Naive thymus-derived CD4-positive, alpha-beta T cell (primary cell): ENCODE data around the gene POMGNT2. TPM values are rescaled to one million over a fixed set of nuclear protein-coding genes. Genes with fewer than 3 reads are reported as not detected.

Experiments used
- ATAC-seq: fragments of 150-1000 bp; cut with Tn5 transposase; 2 replicates; pipeline ENCODE4 v1.10.0; 2021; ENCODE audit warnings: mild to moderate bottlenecking, moderate library complexity
- CTCF ChIA-PET: fragments of 350-600 bp; sonication (Branson Sonifier 250); formaldehyde crosslinking; loops from one replicate; lab custom pipeline; 2021; ENCODE audit warnings: antibody characterized with exemption; lab: Charles Lee
- POLR2A ChIA-PET: fragments of 350-600 bp; sonication (Branson Sonifier 250); formaldehyde crosslinking; loops from one replicate; lab custom pipeline; 2021; ENCODE audit warnings: antibody characterized with exemption, inconsistent platforms; lab: Charles Lee
- DNase-seq, 9 donors: peaks; one replicate each; pipeline versions ENCODE4 v3.0.0 to v3.0.0-alpha.2; 2020 to 2022; ENCODE audit warnings: mixed read lengths in 1 of 9
- H3K27ac ChIP-seq: one replicate; pipeline ENCODE4 v1.7.0; 2013; ENCODE audit warnings: mild to moderate bottlenecking, low read depth, low read length, moderate library complexity
- H3K27me3 ChIP-seq, 2 donors: one replicate each; pipeline ENCODE4 v1.7.0; 2013; ENCODE audit warnings: low read length in 2 of 2, mild to moderate bottlenecking in 2 of 2, moderate library complexity in 2 of 2; ENCODE audit not compliant: control insufficient read depth in 2 of 2, insufficient read depth in 2 of 2
- H3K36me3 ChIP-seq, 3 experiments: 1 replicate in 2 of 3; 2 replicates in 1 of 3; pipeline ENCODE4 v1.7.0; 2013; ENCODE audit warnings: low read length in 3 of 3, mild to moderate bottlenecking in 3 of 3, moderate library complexity in 1 of 3; ENCODE audit not compliant: insufficient read depth in 3 of 3, control insufficient read depth in 2 of 3
- H3K4me1 ChIP-seq, 2 donors: one replicate each; pipeline ENCODE4 v1.7.0; 2013; ENCODE audit warnings: low read length in 2 of 2, mild to moderate bottlenecking in 2 of 2, moderate library complexity in 1 of 2; ENCODE audit not compliant: control insufficient read depth in 2 of 2, insufficient read depth in 2 of 2
- H3K4me3 ChIP-seq: 2 replicates; pipeline ENCODE4 v1.7.0; 2013; ENCODE audit warnings: mild to moderate bottlenecking, low read length
- H3K9me3 ChIP-seq, 3 experiments: 1 replicate in 2 of 3; 2 replicates in 1 of 3; pipeline ENCODE4 v1.7.0; 2013; ENCODE audit warnings: low read length in 3 of 3; ENCODE audit not compliant: control insufficient read depth in 2 of 3
- H3K27ac Mint-ChIP-seq, 9 donors: one replicate each; pipeline ENCODE4 v1.8.0; 2020 to 2022; ENCODE audit warnings: mixed read lengths in 9 of 9, mild to moderate bottlenecking in 8 of 9, moderate library complexity in 5 of 9, inconsistent platforms in 2 of 9
- H3K27me3 Mint-ChIP-seq, 5 donors: one replicate each; pipeline ENCODE4 v1.8.0; 2021 to 2022; ENCODE audit warnings: mixed read lengths in 5 of 5, mild to moderate bottlenecking in 1 of 5
- H3K36me3 Mint-ChIP-seq, 5 donors: one replicate each; pipeline ENCODE4 v1.8.0; 2020 to 2022; ENCODE audit warnings: mixed read lengths in 5 of 5, mild to moderate bottlenecking in 3 of 5, inconsistent platforms in 1 of 5
- H3K4me1 Mint-ChIP-seq, 7 donors: one replicate each; pipeline ENCODE4 v1.8.0; 2020 to 2022; ENCODE audit warnings: mixed read lengths in 7 of 7, mild to moderate bottlenecking in 3 of 7, inconsistent platforms in 1 of 7
- H3K4me3 Mint-ChIP-seq, 10 donors: one replicate each; pipeline ENCODE4 v1.8.0; 2020 to 2022; ENCODE audit warnings: mild to moderate bottlenecking in 10 of 10, mixed read lengths in 10 of 10, moderate library complexity in 6 of 10, inconsistent platforms in 2 of 10
- H3K9me3 Mint-ChIP-seq, 11 donors: one replicate each; pipeline ENCODE4 v1.8.0; 2020 to 2022; ENCODE audit warnings: mixed read lengths in 11 of 11, mild to moderate bottlenecking in 4 of 11, inconsistent platforms in 1 of 11, moderate library complexity in 1 of 11
- intact Hi-C, 2 donors: fragments of 100-400 bp; cut with micrococcal nuclease; formaldehyde crosslinking; loops; one replicate each; pipeline ENCODE4 v1.15.1; 2023
- polyA plus RNA-seq, 2 donors: library from polyadenylated mRNA; unstranded; fragments of 300-500 nt; fragmentation: Illumina TruSeq; gene quantifications; one replicate each; pipeline ENCODE4 v1.2.3, GENCODE V29; 2021
- total RNA-seq, 6 experiments: library from RNA in 5 of 6; stranded (reverse) in 5 of 6; gene quantifications; 1 replicate in 5 of 6; 2 replicates in 1 of 6; pipeline ENCODE4 v1.2.3 and lab custom pipeline; 2021 to 2026

The POMGNT2 gene
- total and polyA plus RNA-seq, 7 experiments from 2014 or later: 3.5 to 11.0 (median 7.3) TPM

- Histone ChIP-seq H3K4me3 (no peak overlapping the region), H3K27ac (no peak overlapping the region), H3K9me3 (no peaks in the 10 kb centered on the region), H3K27me3 (no peaks in the 10 kb centered on the region), H3K4me1 (no peaks in the 10 kb centered on the region), H3K36me3 (no peaks in the 10 kb centered on the region)
- H3K9me3 Mint-ChIP-seq: peaks cover 0 to 1% (median 0%) of the 10 kb centered on the region in 11 donors
- CTCF ChIA-PET: no interaction called here
- no peak overlapping the region for H3K4me3 Mint-ChIP-seq
- intact Hi-C loops: no loop called here
- DNase-seq (no peak), ATAC-seq (no peak)
- peak overlapping the region in 1 of 9 donors; percentile 16 for H3K27ac Mint-ChIP-seq
- peaks cover 2 to 25% (median 14%) of the 10 kb centered on the region in 7 donors for H3K4me1 Mint-ChIP-seq
- POLR2A ChIA-PET: no interaction called here
- H3K36me3 Mint-ChIP-seq: peaks cover 3 to 15% (median 8%) of the 10 kb centered on the region in 5 donors
- no peaks in the 10 kb centered on the region for H3K27me3 Mint-ChIP-seq
Observed at GRCh38 chr3:43090238-43090637, 15.6 kb downstream of the POMGNT2 start.

GRCh38 chr3:43089081-43089480, 16.8 kb downstream of the POMGNT2 start:
- peaks cover 2 to 26% (median 14%) of the 10 kb centered on the region in 7 donors for H3K4me1 Mint-ChIP-seq
- peaks cover 0 to 7% (median under 1%) of the 10 kb centered on the region in 11 donors for H3K9me3 Mint-ChIP-seq
- CTCF ChIA-PET: interaction anchor here (2.0 to 5.5 kb wide), 2 partner anchors 16 to 128 kb away, joined by 7 to 46 read pairs; no protein-coding TSS in a partner anchor

GRCh38 chr3:43087249-43087776, 18.6 kb downstream of the POMGNT2 start:
- H3K4me3 ChIP-seq: no peak overlapping the region
- H3K9me3 Mint-ChIP-seq: peaks cover 0 to 18% (median 8%) of the 10 kb centered on the region in 11 donors
- peaks cover 2 to 27% (median 8%) of the 10 kb centered on the region in 7 donors for H3K4me1 Mint-ChIP-seq
- ChIA-PET POLR2A (no interaction called here), CTCF (interaction anchor here (0.9 to 5.5 kb wide), 3 partner anchors 10 to 126 kb away, joined by 3 to 46 read pairs (median 4); no protein-coding TSS in a partner anchor)
- H3K4me1 ChIP-seq: no peaks in the 10 kb centered on the region
- peaks cover 0 to 4% (median 4%) of the 10 kb centered on the region in 3 experiments for H3K9me3 ChIP-seq
- no peak for ATAC-seq
- intact Hi-C loops: loop anchor here in 1 of 2 donors (1.0 kb wide), 1 partner anchor 126 kb away; no protein-coding TSS in a partner anchor
- DNase-seq: peak in 3 of 9 donors; percentile 9 to 19 (median 17)
- H3K27ac Mint-ChIP-seq: no peak overlapping the region
- H3K36me3 ChIP-seq: peaks cover 0 to 6% (median 0%) of the 10 kb centered on the region in 3 experiments
- H3K4me3 Mint-ChIP-seq: no peak overlapping the region
- H3K27ac ChIP-seq: no peak overlapping the region
- H3K27me3 ChIP-seq: no peaks in the 10 kb centered on the region
- no peaks in the 10 kb centered on the region for H3K27me3 Mint-ChIP-seq
- H3K36me3 Mint-ChIP-seq: peaks cover 3 to 41% (median 34%) of the 10 kb centered on the region in 5 donors

More at GRCh38 chr3:43089081-43089480, 16.8 kb downstream of the POMGNT2 start:
- ATAC-seq (no peak), DNase-seq (no peak)
- Mint-ChIP-seq H3K4me3 (no peak overlapping the region), H3K27me3 (no peaks in the 10 kb centered on the region), H3K36me3 (peaks cover 3 to 23% (median 17%) of the 10 kb centered on the region in 5 donors), H3K27ac (peak overlapping the region in 1 of 9 donors; percentile 63)
- Histone ChIP-seq H3K27me3 (no peaks in the 10 kb centered on the region), H3K4me3 (no peak overlapping the region), H3K9me3 (no peaks in the 10 kb centered on the region), H3K27ac (no peak overlapping the region), H3K4me1 (no peaks in the 10 kb centered on the region), H3K36me3 (no peaks in the 10 kb centered on the region)
- intact Hi-C loops: no loop called here
- POLR2A ChIA-PET: no interaction called here

GRCh38 chr3:43086460-43087165, 19.3 kb downstream of the POMGNT2 start:
- CTCF ChIA-PET: interaction anchor here (0.6 to 5.5 kb wide), 3 partner anchors 11 to 125 kb away, joined by 3 to 46 read pairs (median 4); no protein-coding TSS in a partner anchor
- POLR2A ChIA-PET: no interaction called here
- Histone ChIP-seq H3K27me3 (no peaks in the 10 kb centered on the region), H3K27ac (no peak overlapping the region), H3K36me3 (peaks cover 0 to 7% (median 0%) of the 10 kb centered on the region in 3 experiments), H3K4me1 (no peaks in the 10 kb centered on the region), H3K4me3 (no peak overlapping the region), H3K9me3 (peaks cover 0 to 11% (median 4%) of the 10 kb centered on the region in 3 experiments)
- Mint-ChIP-seq H3K36me3 (peaks cover 3 to 48% (median 37%) of the 10 kb centered on the region in 5 donors), H3K27me3 (no peaks in the 10 kb centered on the region), H3K4me1 (peaks cover 2 to 27% (median 8%) of the 10 kb centered on the region in 7 donors), H3K27ac (no peak overlapping the region), H3K9me3 (peaks cover 0 to 20% (median 8%) of the 10 kb centered on the region in 11 donors), H3K4me3 (no peak overlapping the region)
- intact Hi-C loops: loop anchor here in 1 of 2 donors (1.0 kb wide), 1 partner anchor 125 kb away; no protein-coding TSS in a partner anchor
- ATAC-seq (no peak), DNase-seq (no peak)

- intact Hi-C loops: no loop called here
- peaks cover 24 to 81% (median 70%) of the 10 kb centered on the region in 5 donors for H3K36me3 Mint-ChIP-seq
- ChIA-PET POLR2A (no interaction called here), CTCF (interaction anchor here (0.7 kb wide), 1 partner anchor 34 kb away, joined by 3 read pairs; no protein-coding TSS in a partner anchor)
- Histone ChIP-seq H3K27ac (no peak overlapping the region), H3K36me3 (peaks cover 0 to 30% (median 6%) of the 10 kb centered on the region in 3 experiments), H3K27me3 (no peaks in the 10 kb centered on the region), H3K4me3 (no peak overlapping the region), H3K9me3 (peaks cover 0 to 12% (median 4%) of the 10 kb centered on the region in 3 experiments), H3K4me1 (no peaks in the 10 kb centered on the region)
- DNase-seq (no peak), ATAC-seq (no peak)
- no peak overlapping the region for H3K4me3 Mint-ChIP-seq
- no peaks in the 10 kb centered on the region for H3K27me3 Mint-ChIP-seq
- peaks cover 2 to 17% (median 6%) of the 10 kb centered on the region in 7 donors for H3K4me1 Mint-ChIP-seq
- H3K9me3 Mint-ChIP-seq: peaks cover 0 to 22% (median 8%) of the 10 kb centered on the region in 11 donors
- no peak overlapping the region for H3K27ac Mint-ChIP-seq
Observed at GRCh38 chr3:43082457-43082856, 23.4 kb downstream of the POMGNT2 start.

- Histone ChIP-seq H3K27ac (no peak overlapping the region), H3K9me3 (peaks cover 0 to 12% (median 4%) of the 10 kb centered on the region in 3 experiments), H3K27me3 (no peaks in the 10 kb centered on the region), H3K4me1 (no peaks in the 10 kb centered on the region), H3K4me3 (no peak overlapping the region), H3K36me3 (peaks cover 0 to 30% (median 6%) of the 10 kb centered on the region in 3 experiments)
- no peak overlapping the region for H3K4me3 Mint-ChIP-seq
- POLR2A ChIA-PET: interaction anchor here (1.0 kb wide), 1 partner anchor 23 kb away, joined by 3 read pairs; no protein-coding TSS in a partner anchor
- peaks cover 24 to 86% (median 74%) of the 10 kb centered on the region in 5 donors for H3K36me3 Mint-ChIP-seq
- peaks cover 1 to 10% (median 3%) of the 10 kb centered on the region in 7 donors for H3K4me1 Mint-ChIP-seq
- intact Hi-C loops: no loop called here
- no peak for DNase-seq
- CTCF ChIA-PET: interaction anchor here (0.7 kb wide), 1 partner anchor 34 kb away, joined by 3 read pairs; no protein-coding TSS in a partner anchor
- no peak for ATAC-seq
- H3K27ac Mint-ChIP-seq: no peak overlapping the region
- H3K9me3 Mint-ChIP-seq: peaks cover 0 to 22% (median 8%) of the 10 kb centered on the region in 11 donors
- H3K27me3 Mint-ChIP-seq: no peaks in the 10 kb centered on the region
Observed at GRCh38 chr3:43081796-43082195, 24.1 kb downstream of the POMGNT2 start.
